Measurements from ENCODE around the gene CHST11. TPM values are rescaled to one million over a fixed set of nuclear protein-coding genes. Genes with fewer than 3 reads are reported as not detected.

CHST11 gene
- total and polyA plus RNA-seq, 2 of the 4 experiments (the other 2 are of a cell fraction): 1.4 to 2.7 TPM

DNA sequence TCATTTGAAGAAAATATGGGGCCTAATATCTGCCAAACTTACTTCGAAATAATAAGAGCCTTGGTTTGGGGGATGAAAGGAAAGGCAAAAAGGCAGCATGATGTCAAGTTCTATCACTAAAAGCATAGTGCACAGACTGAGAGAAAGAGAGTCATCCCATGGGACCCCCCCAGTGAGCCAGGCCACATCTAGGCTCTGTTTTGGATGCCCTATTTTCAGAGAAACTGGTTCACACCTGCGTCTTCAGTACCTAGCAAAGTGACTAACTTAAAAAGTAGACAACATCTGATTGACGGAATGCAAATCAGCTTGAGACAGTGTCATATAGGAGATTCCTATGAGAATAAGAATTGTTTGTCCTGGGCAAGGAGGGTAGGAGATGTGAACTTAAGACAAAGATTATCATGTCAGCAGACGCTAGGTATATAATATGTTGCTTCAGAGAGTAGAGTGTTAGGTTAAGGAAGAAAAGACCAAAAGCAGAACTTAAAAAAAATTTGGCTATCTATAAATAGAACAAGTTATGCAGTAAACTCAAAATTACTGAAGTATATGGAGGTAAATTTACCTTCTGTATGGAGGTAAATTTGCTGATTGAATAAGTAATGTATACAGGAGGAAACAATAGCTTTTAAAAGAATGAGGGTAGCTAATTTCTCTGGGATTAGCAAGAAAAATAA is 353.1 kb downstream of the CHST11 start:
- H3K23ac ChIP-seq (ENCODE audit: low read depth, low read length): no peak overlapping the region
- H4K5ac ChIP-seq (ENCODE audit: low read depth, low read length): no peak overlapping the region
- no peaks in the 10 kb centered on the region for H3K79me1 ChIP-seq (ENCODE audit: low read depth in 1 of 2, low read length in 2 of 2)
- no peak overlapping the region for H2AFZ ChIP-seq (replicated peaks; ENCODE audit: low read length, poor library complexity)
- no peak overlapping the region for H3K56ac ChIP-seq (ENCODE audit: extremely low read depth, insufficient read depth, low read length)
- no peak overlapping the region for H3K14ac ChIP-seq (replicated peaks; ENCODE audit: low read depth, low read length)
- H3K4me2 ChIP-seq (ENCODE audit: low read depth, low read length): no peak overlapping the region
- no peak overlapping the region for H3K9ac ChIP-seq (ENCODE audit: low read depth, low read length)
- TF ChIP-seq RAD21 (IDR thresholded peaks at IDR 0.05; ENCODE audit: low read length) (no peak), BHLHE40 (IDR thresholded peaks at IDR 0.05; ENCODE audit: low read depth, low read length) (no peak), MAFK (IDR thresholded peaks at IDR 0.05; ENCODE audit: low read depth, low read length) (no peak), CEBPB (IDR thresholded peaks at IDR 0.05; ENCODE audit: low read depth, low read length) (no peak), RFX5 (IDR thresholded peaks at IDR 0.05; ENCODE audit: low read depth, low read length) (no peak), FOS (IDR thresholded peaks at IDR 0.05; ENCODE audit: low read depth, low read length) (no peak), NFE2L2 (IDR thresholded peaks at IDR 0.05; ENCODE audit: low read depth, low read length) (no peak), CHD1 (IDR thresholded peaks at IDR 0.05; ENCODE audit: low read depth, low read length) (no peak), RCOR1 (IDR thresholded peaks at IDR 0.05; ENCODE audit: insufficient replicate concordance, low read length) (no peak), MXI1 (IDR thresholded peaks at IDR 0.05; ENCODE audit: borderline replicate concordance, low read depth, low read length) (no peak), MAZ (IDR thresholded peaks at IDR 0.05; ENCODE audit: borderline replicate concordance, low read depth, low read length) (no peak), SMC3 (IDR thresholded peaks at IDR 0.05; ENCODE audit: low read depth, low read length) (no peak)
- TF ChIP-seq, protein P1, sequence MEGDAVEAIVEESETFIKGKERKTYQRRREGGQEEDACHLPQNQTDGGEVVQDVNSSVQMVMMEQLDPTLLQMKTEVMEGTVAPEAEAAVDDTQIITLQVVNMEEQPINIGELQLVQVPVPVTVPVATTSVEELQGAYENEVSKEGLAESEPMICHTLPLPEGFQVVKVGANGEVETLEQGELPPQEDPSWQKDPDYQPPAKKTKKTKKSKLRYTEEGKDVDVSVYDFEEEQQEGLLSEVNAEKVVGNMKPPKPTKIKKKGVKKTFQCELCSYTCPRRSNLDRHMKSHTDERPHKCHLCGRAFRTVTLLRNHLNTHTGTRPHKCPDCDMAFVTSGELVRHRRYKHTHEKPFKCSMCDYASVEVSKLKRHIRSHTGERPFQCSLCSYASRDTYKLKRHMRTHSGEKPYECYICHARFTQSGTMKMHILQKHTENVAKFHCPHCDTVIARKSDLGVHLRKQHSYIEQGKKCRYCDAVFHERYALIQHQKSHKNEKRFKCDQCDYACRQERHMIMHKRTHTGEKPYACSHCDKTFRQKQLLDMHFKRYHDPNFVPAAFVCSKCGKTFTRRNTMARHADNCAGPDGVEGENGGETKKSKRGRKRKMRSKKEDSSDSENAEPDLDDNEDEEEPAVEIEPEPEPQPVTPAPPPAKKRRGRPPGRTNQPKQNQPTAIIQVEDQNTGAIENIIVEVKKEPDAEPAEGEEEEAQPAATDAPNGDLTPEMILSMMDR (conservative IDR thresholded peaks at IDR 0.05; ENCODE audit: low read depth, low read length): no peak
- TF ChIP-seq, protein P2, sequence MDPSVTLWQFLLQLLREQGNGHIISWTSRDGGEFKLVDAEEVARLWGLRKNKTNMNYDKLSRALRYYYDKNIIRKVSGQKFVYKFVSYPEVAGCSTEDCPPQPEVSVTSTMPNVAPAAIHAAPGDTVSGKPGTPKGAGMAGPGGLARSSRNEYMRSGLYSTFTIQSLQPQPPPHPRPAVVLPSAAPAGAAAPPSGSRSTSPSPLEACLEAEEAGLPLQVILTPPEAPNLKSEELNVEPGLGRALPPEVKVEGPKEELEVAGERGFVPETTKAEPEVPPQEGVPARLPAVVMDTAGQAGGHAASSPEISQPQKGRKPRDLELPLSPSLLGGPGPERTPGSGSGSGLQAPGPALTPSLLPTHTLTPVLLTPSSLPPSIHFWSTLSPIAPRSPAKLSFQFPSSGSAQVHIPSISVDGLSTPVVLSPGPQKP (IDR thresholded peaks at IDR 0.05; ENCODE audit: borderline replicate concordance, low read depth, low read length): no peak
- WGBS, 2 experiments (ENCODE audit: extremely low coverage in 2 of 2, insufficient read length in 1 of 2): no CpG with 5 or more reads among the region's 4 CpGs
- no peak overlapping the region for H4K8ac ChIP-seq (ENCODE audit: low read depth in 2 of 2, low read length in 2 of 2)
- ChIA-PET CTCF (no interaction called here), POLR2A (ENCODE audit: unreplicated experiment) (no interaction called here)
- no peak overlapping the region for H2BK5ac ChIP-seq (ENCODE audit: low read depth, low read length, poor library complexity, severe bottlenecking)
- no peak overlapping the region for H3K4me3 ChIP-seq (ENCODE audit: insufficient read depth, low read depth, low read length)
- H2BK120ac ChIP-seq (ENCODE audit: low read depth, low read length): no peak overlapping the region
- no peak overlapping the region for H4K91ac ChIP-seq (ENCODE audit: insufficient read depth, low read depth, low read length)
- H3K9me3 ChIP-seq (ENCODE audit: control insufficient read depth, insufficient read depth, low read length): no peaks in the 10 kb centered on the region
- H3K9me1 ChIP-seq (ENCODE audit: insufficient read depth, low read length): no peaks in the 10 kb centered on the region; the same call in 1 of the 2 replicates
- dilution Hi-C loops (cut with HindIII; ENCODE audit: low sequenced_read_pairs, unreplicated experiment) (no loop called here), intact Hi-C loops (cut with micrococcal nuclease) (no loop called here), in situ Hi-C loops (cut with MboI; ENCODE audit: low sequenced_read_pairs) (no loop called here)
- H2BK20ac ChIP-seq (ENCODE audit: low read depth, low read length): no peak overlapping the region
- no peaks in the 10 kb centered on the region for H3K4me1 ChIP-seq (ENCODE audit: control insufficient read depth, insufficient read depth, low read length)
- H2AK9ac ChIP-seq (replicated peaks; ENCODE audit: low read depth, low read length, poor library complexity): no peak overlapping the region
- ATAC-seq (ENCODE audit: low read depth) (no peak), DNase-seq (no peak)
- H3K27ac ChIP-seq (ENCODE audit: insufficient read depth, low read length): no peak overlapping the region
- H2AK5ac ChIP-seq (ENCODE audit: low read depth, low read length): no peak overlapping the region
- H3K4ac ChIP-seq (ENCODE audit: low read depth, low read length): no peak overlapping the region
- no peaks in the 10 kb centered on the region for H4K20me1 ChIP-seq (ENCODE audit: insufficient read depth, low read length)
- no peak overlapping the region for H2BK15ac ChIP-seq (ENCODE audit: low read depth, low read length)
- H3K36me3 ChIP-seq (ENCODE audit: control insufficient read depth, insufficient read depth, low read length): no peaks in the 10 kb centered on the region
- no peaks in the 10 kb centered on the region; the same call in 1 of the 2 replicates for H3K27me3 ChIP-seq (ENCODE audit: control insufficient read depth, insufficient read depth, low read length)
- H3K18ac ChIP-seq (ENCODE audit: low read depth, low read length): no peak overlapping the region
- BruUV-seq (replicated peaks): no TSS peak
